ENCODE data around the gene TLR10. TPM values are rescaled to one million over a fixed set of nuclear protein-coding genes. Genes with fewer than 3 reads are reported as not detected.

TLR10 gene
- total and polyA plus RNA-seq, 8 donors = 0.15 to 3.0 (median 0.70) TPM

GRCh38 chr4:38765382-38765781, 17.4 kb downstream of the TLR10 start:
- no peak for DNase-seq

DNA sequence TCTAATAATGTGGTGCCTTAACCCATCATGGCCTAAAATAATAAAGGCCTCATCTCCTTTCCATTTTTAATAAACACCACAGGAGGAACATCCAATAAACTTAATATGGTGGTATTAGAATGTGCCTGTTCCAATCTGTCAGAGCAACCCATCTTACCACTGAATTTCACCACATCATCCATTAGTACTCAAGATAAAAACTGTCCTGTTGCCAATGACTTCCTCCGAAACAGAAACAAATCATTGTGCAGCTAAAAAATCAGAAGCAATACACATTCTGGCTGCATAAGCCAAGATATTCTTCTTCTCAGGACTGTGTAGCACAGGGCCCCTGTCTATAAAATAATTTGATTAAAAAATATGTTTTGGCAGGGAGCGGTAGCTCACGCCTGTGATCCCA, 18.5 kb downstream of the TLR10 start:
- H3K4me3 ChIP-seq = no peak overlapping the region
- TF ChIP-seq CTCF (IDR thresholded peaks at IDR 0.05) = no peak
- no peaks in the 10 kb centered on the region for H3K9me3 ChIP-seq
- H3K27ac ChIP-seq = no peak overlapping the region
- intact Hi-C loops (cut with DNase I) = loop anchor here in 1 of 2 donors (10.0 kb wide), 1 partner anchor 101 kb away; the partner anchor contains the start of gene FAM114A1
- ATAC-seq (no peak), DNase-seq (no peak)
- H3K36me3 ChIP-seq = no peaks in the 10 kb centered on the region
- H3K4me1 ChIP-seq = peaks cover 0 to 21% of the 10 kb centered on the region in 2 donors
- no peaks in the 10 kb centered on the region for H3K27me3 ChIP-seq

More at GRCh38 chr4:38765382-38765781, 17.4 kb downstream of the TLR10 start:
- Histone ChIP-seq H3K4me3 (no peak overlapping the region), H3K27me3 (no peaks in the 10 kb centered on the region), H3K9me3 (no peaks in the 10 kb centered on the region), H3K36me3 (no peaks in the 10 kb centered on the region), H3K4me1 (peaks cover 0 to 19% of the 10 kb centered on the region in 2 donors), H3K27ac (no peak overlapping the region)
- TF ChIP-seq CTCF (IDR thresholded peaks at IDR 0.05) = no peak
- intact Hi-C loops (cut with DNase I) = loop anchor here in 1 of 2 donors (10.0 kb wide), 1 partner anchor 99 kb away; the partner anchor contains the start of gene FAM114A1
- ATAC-seq = no peak

DNA sequence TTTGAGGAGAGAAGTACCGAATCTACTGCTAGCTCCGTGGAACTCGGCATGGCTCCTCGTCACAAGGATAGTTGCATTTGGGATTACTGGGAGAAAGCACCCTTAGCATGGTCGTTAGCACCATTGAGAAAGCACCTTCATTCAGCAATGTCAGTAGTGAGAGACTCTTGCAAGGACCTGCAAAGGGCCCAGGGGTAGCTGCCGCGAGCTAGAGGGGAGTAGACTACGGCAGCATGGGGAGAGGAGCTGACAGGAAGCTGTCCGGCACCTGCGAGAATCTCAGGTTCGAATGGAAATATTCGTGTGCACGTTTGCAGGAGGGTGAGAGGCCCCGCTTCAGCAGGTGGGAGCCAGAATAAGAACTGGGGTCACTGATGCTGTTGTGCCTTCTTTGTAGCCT, 20.2 kb downstream of the TLR10 start:
- H3K4me1 ChIP-seq = peaks cover 0 to 17% of the 10 kb centered on the region in 2 donors
- no peaks in the 10 kb centered on the region for H3K9me3 ChIP-seq
- intact Hi-C loops (cut with DNase I) = loop anchor here in 1 of 2 donors (10.0 kb wide), 1 partner anchor 102 kb away; the partner anchor contains the start of gene FAM114A1
- ATAC-seq (no peak), DNase-seq (no peak)
- TF ChIP-seq CTCF (IDR thresholded peaks at IDR 0.05) = no peak
- H3K27me3 ChIP-seq = no peaks in the 10 kb centered on the region
- no peaks in the 10 kb centered on the region for H3K36me3 ChIP-seq
- peak overlapping the region in 1 of 2 donors; percentile 87 for H3K27ac ChIP-seq
- no peak overlapping the region for H3K4me3 ChIP-seq

DNA sequence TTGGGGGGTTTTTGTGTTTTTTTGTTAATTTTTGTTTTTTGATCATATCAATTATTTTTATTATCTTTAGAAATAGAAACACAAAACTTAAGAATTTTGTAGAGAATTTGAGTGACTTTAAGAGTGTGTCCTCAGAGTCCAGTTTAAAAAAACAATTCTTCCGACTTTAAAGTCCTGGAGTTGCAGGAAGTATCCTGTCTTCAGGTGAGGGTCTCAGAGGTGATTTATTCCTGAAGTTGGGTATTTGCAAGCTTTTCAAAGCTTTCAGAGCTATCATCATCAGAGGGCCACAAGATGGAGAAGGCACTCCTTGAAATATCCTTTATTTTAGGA, 23.0 kb downstream of the TLR10 start:
- Histone ChIP-seq H3K9me3 (no peaks in the 10 kb centered on the region), H3K27ac (no peak overlapping the region), H3K4me3 (no peak overlapping the region), H3K27me3 (no peaks in the 10 kb centered on the region), H3K4me1 (peaks cover 0 to 21% of the 10 kb centered on the region in 2 donors), H3K36me3 (no peaks in the 10 kb centered on the region)
- no peak for TF ChIP-seq CTCF (IDR thresholded peaks at IDR 0.05)
- ATAC-seq (no peak), DNase-seq (no peak)
- intact Hi-C loops (cut with DNase I) = loop anchor here in 1 of 2 donors (10.0 kb wide), 1 partner anchor 105 kb away; the partner anchor contains the start of gene FAM114A1

DNA sequence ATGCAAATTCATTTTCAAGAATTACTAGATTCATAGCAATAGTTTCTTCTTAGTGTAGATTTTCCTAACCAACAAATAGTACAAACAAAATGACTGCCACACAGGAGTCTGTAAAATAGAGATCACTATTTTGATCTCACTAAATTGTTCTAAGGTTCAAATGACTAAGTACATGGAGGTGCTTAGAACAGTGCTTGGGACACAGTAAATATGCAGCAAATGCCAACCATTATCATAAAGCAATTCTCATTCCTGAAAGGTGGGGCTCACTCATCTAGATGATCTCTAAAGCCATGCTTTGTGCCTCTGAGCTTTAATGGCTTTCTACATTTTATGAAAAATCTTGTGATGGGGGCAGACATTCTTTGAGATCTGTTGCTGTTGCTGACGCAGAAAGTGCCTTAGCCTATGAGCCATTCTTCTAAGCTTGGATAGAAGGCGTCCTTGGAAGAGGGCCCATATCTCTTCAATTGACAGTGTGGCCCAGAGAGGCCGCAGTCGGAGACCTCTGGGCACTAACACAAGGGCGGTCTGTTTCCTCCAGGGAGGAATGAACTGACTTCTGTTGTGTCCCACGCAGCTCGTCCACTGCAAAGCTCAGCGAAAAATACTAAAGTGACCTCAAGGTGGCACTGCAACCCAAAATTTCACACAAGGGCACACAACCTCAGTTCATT, 23.5 kb downstream of the TLR10 start:
- peaks cover 0 to 21% of the 10 kb centered on the region in 2 donors for H3K4me1 ChIP-seq
- intact Hi-C loops (cut with DNase I) = no loop called here
- H3K4me3 ChIP-seq = no peak overlapping the region
- TF ChIP-seq CTCF (IDR thresholded peaks at IDR 0.05) = peak; percentile 51 to 79
- H3K9me3 ChIP-seq = no peaks in the 10 kb centered on the region
- no peak overlapping the region for H3K27ac ChIP-seq
- DNase-seq = peak in 3 of 4 donors; percentile 49 to 80 (median 62)
- H3K36me3 ChIP-seq = no peaks in the 10 kb centered on the region
- no peaks in the 10 kb centered on the region for H3K27me3 ChIP-seq
- ATAC-seq = peak; percentile 84
